SKM-1 (cell line): ENCODE measurements around the gene ABCC1.

Source experiments
- DNase-seq: peaks from one replicate; lab custom pipeline; 2025; ENCODE audit not compliant: unreplicated experiment; lab: John Stamatoyannopoulos, UW

Gene ABCC1

DNA sequence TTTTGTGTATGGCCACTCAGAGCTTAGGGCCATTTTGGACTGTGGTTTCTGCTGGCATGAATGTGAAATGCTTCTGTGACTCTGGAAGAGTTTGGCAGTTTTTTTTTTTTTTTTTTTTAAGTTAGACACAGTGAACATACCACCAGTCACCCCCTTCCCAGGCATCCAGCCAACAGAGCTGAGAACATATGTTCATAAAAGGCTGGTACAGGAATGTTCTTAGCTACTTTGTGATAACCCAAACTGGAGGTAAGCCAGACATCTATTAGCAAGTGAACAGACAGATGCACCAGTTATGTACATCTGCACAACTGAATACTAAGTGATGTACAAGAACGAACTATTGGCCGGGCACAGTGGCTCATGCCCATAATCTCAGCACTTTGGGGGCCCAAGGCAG, 92.7 kb downstream of the ABCC1 start:
- DNase-seq = no peak

DNA sequence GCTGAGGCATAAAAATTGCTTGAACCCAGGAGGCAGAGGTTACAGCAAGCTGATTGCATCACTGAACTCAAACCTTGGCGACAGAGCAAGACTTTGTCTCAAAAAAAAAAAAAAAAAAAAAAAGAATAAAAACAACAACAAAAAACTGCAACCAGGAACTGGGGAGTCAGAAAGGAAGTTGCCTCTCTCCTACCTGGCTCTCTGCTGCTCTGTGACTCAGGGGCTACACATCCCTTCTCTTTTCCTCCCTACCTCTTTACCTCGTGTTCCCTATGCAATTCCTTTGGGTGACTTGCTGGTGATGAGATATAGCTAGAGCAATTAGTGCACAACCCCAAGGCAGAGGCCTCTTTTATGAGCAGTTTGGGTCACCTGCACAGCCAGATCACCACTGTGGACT, 95.9 kb downstream of the ABCC1 start:
- DNase-seq = no peak

DNA sequence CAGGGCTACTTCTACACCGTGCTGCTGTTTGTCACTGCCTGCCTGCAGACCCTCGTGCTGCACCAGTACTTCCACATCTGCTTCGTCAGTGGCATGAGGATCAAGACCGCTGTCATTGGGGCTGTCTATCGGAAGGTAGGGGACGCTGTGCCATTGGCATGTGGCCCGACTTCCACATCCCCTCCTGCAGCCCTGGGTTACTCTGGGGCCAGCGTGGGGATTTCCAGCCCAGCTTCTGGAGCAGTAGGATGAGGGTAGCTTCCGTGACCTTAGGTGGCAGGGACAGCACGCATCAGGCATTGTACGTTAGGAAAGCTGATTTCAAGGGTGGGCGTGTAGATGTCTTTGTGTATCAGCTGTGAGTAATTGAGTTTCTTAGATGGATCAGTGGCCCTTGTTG, 96.5 kb downstream of the ABCC1 start:
- peak; percentile 21 for DNase-seq

DNA sequence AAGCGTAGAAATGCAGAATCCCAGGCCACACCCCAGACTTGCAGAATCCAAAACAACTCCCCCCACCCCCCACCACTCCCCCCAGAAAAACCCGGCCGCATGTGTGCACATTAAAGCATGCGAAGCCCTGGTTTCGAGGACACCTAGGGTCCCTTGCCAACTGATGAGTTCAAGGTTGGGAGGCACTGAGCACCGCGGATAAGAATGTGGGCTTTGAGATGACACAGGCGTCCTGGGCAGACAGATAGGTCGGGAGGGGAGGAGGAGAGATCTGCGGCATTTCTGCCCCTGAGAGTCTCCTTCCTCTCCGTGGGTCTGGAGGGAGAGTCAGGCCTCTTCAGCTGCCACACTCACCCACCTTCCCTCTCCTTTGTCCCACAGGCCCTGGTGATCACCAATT, 98.3 kb downstream of the ABCC1 start:
- no peak for DNase-seq

DNA sequence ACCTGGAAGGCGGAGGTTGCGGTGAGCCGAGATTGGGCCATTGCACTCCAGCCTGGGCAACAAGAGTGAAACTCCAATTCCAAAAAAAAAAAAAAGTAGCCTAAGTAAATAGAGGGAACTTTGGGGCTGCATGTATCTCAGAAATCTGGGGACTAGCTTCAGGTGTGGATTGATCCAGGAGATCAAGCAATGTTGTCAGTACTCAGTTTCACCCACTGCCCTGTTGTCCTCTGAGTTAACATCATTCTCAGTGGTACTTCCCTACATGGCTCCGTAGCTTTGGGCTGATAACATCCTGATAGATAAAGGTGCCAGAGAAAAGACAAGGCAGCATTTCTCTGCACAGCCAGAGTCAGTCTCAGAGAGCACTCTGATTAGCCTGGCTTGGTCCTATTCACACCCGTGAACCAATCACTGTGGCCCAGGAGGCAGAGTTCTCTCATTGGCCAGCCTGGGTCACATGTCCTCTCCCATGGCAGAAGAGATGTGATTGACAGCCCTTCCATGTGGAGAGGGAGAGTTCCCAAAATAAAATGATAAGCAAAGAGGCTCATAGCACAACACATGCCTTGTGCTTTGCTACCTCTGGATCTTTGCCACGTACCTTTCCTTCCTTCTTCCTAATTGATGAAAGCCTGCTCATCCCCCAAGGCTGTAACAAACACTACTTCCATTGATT, 99.6 kb downstream of the ABCC1 start:
- DNase-seq = no peak

DNA sequence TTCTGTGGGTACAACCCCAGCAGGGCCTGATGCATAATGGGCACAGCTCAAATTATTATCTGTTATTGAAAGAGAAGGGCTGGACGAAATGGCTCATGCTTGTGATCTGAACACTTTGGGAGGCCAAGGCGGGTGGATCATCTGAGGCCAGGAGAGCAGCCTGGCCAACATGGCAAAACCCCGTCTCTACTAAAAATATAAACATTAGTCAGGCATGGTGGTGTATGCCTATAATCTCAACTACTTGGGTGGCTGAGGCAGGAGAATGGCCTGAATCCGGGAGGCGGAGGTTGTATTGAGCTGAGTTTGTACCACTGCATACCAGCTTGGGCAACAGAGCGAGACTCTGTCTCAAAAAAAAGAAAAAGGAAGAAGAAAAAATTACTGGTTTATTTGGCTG, 100.7 kb downstream of the ABCC1 start:
- no peak for DNase-seq

DNA sequence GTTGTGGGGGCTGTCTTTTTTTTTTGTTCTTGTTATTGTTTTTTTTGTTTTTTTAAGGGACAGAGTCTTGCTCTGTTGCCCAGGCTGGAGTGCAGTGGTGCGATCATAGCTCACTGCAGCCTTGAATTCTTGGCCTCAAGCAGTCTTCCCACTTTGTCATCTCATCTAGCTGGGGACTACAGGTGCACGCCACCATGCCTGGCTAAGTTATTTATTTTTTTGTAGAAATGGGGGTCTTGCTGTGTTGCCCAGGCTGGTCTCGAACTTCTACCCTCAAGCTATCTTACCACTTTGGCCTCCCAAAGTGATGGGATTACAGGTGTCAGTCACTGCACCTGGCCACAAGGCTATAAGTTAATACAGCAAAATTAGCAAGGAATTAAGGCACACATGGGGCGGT, 101.7 kb downstream of the ABCC1 start:
- DNase-seq = no peak

DNA sequence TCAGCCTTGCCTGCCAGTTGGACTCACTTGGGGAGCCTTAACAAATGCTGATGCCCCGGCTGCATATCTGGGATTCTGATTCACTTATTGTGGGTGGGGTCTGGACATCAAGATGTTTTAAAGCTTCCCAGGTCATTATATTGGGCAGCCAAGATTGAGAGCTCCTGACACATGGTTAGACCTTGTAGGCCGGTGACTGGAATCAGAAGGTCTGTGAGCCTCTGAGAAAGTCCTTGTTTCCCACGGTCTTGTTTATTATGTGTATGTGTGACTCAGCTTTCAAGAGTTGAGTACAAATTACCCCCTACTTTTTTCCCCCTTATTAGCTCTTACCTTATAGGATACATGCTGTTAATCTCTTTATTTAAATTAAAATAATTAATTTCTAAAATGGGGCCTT, 103.5 kb downstream of the ABCC1 start:
- no peak for DNase-seq

DNA sequence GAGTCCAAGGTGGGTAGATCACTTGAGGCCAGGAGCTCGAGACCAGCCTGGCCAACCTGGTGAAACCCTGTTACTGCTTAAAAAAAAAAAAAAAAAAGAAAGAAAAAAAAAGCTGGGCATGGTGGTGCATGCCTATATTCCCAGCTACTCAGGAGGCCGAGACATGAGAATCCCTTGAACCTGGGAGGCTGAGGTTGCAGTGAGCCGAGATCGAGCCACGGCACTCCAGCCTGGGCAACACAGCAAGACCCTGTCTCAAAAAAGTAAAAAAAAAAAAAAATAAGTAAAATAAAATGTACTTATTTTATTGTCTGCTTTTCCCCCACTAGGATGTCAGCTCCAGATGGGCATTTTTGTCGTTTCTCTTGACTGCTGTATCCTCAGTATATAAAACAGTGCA, 107.7 kb downstream of the ABCC1 start:
- DNase-seq = no peak

DNA sequence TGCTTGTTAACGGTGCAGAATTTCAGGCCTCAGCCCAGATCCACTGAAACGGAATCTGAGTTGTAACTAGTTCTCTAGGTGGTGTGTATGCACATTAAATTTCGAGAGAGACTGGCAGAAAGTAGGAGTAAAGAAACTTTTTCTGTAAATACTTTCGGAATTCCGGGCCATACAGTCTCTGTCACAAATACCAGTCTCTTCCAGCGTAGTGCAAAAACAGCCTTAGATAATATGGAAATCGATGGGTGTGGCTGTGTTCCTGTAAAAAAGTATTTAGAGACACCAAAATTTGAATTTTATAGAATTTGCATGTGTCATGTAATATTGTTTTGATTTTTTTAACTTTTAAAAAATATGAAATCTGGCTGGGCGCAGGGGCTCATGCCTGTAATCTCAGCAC, 109.7 kb downstream of the ABCC1 start:
- no peak for DNase-seq

DNA sequence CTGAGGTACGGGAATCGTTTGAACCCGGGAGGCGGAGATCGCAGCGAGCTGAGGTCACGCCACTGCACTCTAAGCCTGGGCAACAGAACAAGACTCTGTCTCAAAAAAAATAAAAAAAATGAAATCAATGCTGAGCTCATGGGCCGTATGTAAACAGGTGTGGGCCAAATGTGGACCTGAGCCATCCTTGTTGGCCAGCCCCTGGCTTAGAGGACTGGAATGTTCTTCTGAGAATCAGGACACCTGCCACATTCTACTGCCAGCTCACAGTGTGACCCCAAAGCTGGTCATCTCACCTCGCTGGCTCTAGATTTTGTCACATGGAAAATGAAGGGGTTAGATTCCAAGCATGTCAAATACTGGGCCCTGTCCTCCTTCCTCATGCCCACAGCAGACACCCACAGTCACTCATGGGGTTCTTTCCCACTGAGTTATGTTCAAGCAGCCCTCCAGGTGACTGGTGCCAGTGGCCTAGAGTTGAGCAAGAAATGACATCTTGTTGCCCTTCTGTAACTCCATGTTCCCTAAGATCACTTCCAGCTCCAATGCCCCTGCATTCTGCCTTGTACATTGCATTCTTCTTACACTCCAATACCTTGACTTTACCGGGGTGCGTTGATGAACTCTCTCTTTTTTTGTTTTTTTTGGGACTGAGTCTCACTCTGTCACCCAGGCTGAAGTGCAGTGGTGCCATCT, 110.6 kb downstream of the ABCC1 start:
- no peak for DNase-seq

DNA sequence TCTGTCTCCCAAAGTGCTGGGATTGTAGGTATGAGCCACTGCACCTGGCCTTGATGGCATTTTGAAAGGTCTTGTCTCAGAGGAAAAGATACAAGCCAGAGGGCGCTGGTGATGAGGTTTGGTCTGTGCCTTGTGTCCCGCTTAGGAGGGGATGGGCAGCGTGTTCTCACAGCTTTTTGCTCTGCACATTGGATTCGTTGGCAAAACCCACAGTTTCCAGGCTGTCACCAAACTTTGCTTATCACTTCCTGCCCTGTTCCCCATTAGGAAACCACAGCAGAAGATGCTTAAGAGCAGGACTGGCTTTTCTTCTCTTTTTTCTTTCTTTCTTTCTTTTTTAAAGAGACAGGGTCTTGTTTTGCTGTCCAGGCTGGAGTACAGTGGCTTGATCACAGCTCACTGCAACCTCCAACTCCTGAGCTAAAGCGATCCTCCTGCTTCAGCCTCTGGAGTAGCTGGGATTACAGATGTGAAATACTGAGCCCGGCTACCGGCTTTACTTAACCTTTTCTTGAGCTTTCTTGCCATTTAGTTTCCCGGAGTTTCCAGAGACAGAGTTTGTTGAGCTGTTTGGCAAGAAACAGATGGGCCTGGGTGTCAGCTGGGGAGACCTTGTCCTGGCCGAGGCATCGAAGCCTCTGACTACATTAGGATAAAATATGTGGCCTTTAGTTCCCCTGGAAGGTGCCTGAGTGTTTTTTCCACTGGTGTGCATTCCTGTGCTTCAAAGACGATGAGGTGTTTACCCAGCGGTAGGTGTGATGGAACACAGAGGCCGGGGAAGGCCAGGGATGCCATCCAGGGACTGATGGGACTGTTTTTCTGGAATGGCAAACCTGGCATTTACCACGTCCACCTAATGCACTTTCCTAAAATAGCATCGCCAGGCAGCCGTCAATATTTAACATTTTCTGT, 112.9 kb downstream of the ABCC1 start:
- DNase-seq = peak; percentile 76

DNA sequence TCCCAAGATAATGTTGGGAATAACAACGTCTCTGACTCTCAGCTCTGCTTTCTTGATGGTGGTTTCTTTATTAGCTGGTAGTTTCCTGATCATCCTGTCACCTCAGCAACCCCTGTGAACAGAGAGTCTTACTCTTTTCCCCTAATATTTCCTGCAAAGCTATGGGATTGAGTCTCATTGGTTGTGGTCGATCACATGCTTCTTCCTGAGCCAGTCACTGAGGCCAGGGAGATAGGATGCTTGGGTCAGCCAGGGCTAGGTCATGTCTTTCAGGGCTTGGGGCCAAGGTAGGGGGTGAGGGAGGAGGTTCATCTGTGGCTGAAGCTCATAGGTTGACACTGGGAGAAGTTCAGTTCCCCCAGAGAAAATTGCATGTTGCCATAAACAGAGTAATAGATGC, 114.3 kb downstream of the ABCC1 start:
- no peak for DNase-seq

DNA sequence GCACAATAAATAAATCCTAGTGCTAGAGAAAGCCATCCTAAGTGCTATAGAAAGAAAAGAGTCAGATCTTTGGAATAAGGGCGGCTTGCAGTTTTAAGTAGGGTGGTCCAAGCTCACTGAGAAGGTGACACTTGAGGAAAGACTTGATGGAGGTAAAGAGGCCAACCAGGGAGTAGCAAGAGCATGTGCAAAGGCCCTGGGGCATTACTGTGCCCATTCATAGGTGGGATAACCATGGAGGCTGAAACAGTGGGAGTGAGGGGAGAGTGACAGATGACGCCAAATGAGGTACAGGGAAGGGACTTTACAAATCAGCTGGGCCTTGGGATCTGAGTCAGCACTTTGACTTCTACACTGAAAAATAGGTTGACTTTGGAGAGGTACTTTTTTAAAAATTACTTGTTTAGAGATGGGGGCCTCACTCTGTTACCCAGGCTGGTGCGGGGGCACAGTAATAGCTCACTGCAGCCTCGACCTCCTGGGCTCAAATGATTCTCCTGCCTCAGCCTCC, 115.5 kb downstream of the ABCC1 start:
- no peak for DNase-seq

DNA sequence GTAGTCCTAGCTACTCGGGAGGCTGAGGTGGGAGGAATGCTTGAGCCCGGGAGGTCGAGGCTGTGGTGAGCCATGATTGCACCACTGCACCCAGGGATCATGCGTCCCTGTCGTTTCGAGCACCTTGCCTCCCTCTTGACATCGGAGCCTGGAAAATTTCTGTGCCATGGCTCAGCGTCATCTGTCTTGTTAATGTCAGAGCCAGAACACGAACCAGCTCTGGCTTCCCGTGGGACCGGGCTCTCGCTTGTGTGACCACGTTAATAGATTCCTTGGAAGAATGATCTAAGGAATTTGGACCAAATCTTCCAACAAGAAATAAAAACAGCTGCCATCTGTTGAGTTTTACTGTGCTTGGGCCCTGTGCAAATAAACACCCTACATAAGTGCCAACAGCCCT, 117.7 kb downstream of the ABCC1 start:
- DNase-seq = no peak

DNA sequence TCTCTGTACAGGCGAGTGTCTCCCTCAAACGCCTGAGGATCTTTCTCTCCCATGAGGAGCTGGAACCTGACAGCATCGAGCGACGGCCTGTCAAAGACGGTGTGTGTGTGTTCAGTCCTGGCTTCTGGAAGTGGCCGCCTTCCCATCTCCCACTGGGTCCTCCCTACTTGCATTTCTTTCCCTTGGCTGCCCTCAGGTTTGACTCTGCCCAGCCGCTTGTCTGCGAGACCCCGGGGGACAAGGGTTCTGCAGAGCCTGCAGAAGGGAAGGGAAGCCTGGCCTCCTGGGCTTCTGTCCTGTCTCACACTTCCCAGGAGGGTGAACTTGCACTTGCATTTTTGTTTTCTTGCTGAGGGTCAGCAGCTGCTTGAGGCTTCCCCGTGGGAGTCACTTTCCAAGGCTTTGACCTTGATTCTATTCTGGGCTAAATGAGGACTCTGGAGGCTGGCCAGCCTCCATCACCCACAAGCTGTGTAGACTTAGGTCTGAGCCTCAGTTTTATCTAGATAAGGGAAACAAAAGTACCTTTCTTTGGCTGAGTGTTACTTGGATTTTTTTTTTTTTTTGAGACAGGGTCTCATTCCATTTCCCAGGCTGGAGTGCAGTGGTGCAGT, 122.3 kb downstream of the ABCC1 start:
- DNase-seq = no peak

DNA sequence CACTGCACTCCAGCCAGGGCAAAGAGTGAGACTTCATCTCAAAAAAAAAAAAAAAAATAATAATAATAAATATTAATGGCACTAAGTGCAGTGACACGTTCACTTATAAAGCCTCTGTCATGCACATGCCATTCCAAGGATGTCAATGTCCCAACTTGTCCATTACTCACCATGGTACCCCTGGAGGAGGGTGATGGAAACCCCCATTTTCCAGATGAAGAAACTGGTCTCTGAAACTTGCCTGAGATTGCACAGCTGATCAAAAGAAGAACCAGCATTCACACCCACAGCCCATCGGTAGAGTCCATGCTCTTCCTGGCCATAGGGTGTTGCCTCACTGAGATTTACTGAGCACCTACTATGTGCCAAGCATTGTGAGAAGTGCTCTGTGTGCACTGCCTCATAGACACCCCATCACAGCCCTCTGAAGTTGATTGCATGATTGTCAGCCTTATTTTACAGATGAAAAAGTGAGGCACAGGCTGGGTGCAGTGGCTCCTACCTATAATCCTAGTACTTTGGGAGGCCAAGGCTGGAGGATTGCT, 123.7 kb downstream of the ABCC1 start:
- no peak for DNase-seq

DNA sequence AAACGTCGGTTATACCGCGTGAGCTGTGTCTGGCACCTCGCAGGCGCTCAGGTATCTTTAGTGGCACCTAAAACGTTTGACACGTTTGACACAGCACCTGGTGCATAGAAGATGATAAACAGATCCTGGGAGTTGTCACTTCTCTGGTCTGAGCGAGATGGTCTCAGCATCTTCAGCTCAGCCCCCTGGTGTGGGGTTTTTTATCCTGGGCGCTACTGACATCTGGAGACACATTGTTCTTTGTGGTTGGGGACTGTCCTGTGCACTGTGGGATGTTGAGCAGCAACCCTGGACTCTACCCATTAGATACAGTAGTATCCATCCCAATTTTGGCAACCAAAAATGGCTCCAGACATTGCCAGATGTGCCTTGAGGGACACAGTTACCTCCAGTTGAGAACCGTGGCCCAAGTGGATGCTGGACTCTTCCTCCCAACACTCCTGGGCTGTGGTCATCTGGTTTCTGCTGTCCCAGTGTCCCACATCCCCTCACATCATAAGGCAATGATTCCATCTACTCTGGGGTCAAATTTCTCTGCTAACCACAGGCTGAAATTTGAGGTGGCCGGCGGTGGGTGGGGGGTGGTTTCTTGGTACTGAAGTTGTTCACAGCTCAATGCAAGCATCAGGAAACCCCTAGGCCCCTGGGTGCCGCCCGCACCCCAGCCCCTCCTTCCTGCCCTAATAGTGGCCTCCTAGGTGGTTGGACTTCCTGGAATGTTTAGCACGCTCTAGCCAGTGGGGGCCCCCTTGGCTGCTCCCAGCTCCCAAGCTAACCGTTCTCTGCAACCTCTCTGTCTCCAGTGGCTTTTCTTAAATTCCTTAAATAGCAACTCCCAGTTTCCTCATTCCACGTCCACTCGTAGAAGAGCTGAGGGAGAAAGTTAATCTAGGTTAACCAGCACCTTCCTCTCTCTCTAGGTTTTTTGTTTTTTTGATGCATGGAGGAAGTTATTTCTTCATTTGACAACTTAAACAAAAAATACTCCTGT, 124.8 kb downstream of the ABCC1 start:
- peak; percentile 56 for DNase-seq

DNA sequence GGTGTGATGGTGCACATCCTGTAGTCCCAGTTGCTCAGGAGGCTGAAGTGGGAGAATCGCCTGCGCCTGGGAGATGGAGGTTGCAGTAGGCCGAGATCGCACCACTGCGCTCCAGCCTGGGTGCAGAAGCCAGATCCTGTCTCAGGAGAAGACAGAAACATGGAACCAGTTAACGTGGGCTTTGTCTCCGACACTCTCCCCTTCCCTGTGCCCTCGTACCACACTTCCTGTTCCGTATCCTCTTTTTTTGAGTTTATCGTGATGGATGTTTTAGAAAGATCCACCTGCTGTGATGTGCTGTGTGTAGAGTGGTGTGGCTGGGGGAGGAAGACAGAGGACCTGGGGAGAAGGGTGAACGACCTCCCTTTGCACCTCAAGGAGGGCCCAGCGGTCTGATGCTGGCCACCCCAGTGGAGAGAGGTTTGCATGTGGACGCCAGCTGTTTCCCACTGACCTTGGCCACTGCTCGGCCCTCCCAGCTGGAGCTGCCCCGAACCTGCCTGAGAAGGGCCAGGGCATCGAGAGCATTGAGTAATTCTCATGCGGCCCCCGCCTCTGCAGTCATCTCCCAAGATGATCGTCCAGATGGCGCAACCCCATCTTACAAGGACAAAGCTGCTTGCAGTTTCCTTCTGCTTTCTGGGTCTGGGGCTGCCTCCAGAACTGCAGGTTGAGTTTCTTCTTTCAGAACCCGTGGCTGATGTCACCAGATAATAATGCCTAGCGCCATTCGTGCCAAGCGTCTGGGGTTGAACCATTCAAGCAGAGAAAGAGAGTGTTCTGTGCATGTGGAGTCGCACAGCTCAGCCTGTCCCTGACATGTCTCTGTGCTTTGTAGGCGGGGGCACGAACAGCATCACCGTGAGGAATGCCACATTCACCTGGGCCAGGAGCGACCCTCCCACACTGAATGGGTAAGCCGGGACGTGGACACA, 126.3 kb downstream of the ABCC1 start:
- peak; percentile 91 for DNase-seq
